NCI-H146 treated with DMSO at 0.1 percent for 48 hours (cell line): ENCODE measurements around the gene GABBR1.

ENCODE experiments used
- DNase-seq: peaks from one replicate; lab custom pipeline; 2025; ENCODE audit not compliant: unreplicated experiment; lab: John Stamatoyannopoulos, UW

The GABBR1 gene

GRCh38 chr6:29567991-29568390 lies 65.0 kb downstream of the GABBR1 start:
- DNase-seq = no peak

- DNase-seq = no peak
Measured at GRCh38 chr6:29567541-29567940, 65.4 kb downstream of the GABBR1 start.

DNA sequence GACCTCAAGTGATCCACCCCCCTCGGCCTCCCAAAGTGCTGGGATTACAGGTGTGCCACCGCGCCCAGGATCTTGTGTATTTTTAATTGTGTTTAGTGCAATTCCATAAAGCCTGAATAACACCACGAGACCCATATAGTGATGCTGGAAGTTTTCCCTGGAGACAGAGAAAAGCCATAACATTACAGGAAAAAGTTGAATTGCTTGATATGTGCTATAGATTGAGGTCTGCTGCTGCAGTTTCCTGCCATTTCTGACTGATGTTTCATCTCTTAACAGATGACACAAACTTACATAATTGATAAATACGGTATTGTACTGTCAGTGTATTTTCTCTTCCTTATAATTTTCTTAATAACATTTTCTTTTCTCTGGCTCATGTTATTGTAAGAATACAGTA lies 66.1 kb downstream of the GABBR1 start:
- no peak for DNase-seq

GRCh38 chr6:29564875-29565274 lies 68.1 kb downstream of the GABBR1 start:
- DNase-seq = no peak

GRCh38 chr6:29563435-29563965 lies 69.5 kb downstream of the GABBR1 start:
- DNase-seq = no peak

GRCh38 chr6:29561606-29562181 lies 71.3 kb downstream of the GABBR1 start:
- DNase-seq = no peak

DNA sequence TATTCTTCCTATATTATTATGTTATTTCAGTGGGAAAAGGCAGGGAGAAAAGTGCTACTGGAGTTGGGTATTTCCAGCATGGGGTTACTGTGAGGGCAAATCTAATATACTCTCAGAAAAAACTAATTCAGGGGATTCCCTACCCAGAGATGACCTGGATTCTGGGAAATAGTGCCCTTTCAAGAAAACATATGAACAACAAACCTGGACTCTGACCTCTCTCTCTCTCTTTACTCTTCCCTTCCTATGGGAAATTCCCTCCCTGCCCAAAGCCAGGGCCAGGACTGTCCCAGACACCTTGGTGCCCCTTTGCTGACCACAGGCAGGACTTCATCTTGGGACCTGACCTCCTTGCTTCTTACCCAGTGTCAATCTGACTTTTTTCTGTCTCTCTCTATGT lies 71.9 kb downstream of the GABBR1 start:
- DNase-seq = no peak

- DNase-seq = no peak
Measured at GRCh38 chr6:29559524-29560287, 73.3 kb downstream of the GABBR1 start, which contains the start of gene UBD. TSS of gene UBD (minus strand) at chr6:29559732. CDS start at chr6:29559701, 31 bp downstream.

- peak; percentile 43 for DNase-seq
Measured at GRCh38 chr6:29558439-29559079, 74.4 kb downstream of the GABBR1 start.

DNA sequence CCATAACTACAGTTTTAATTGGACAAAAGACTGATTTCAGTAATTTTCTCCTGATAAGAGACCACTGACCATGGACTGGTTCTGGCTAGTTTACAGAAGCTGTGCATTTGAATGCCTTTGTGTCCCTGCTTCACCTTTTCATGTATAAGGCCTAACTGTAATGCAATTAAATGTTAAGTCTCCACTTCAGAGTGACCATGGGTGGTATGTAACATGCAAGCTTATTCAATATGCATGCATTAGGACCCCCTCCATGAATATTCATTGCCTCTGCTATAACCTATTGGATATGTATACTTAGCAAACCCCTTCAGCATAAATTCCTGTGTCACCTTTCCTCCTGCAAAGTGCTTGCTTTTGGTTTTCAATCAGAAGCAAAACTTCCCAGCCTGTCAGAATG lies 75.7 kb downstream of the GABBR1 start:
- no peak for DNase-seq

- no peak for DNase-seq
Measured at GRCh38 chr6:29554764-29555163, 78.2 kb downstream of the GABBR1 start.

- DNase-seq = no peak
Measured at GRCh38 chr6:29553268-29554057, 79.5 kb downstream of the GABBR1 start.

GRCh38 chr6:29552512-29553051 lies 80.4 kb downstream of the GABBR1 start:
- DNase-seq = no peak

DNA sequence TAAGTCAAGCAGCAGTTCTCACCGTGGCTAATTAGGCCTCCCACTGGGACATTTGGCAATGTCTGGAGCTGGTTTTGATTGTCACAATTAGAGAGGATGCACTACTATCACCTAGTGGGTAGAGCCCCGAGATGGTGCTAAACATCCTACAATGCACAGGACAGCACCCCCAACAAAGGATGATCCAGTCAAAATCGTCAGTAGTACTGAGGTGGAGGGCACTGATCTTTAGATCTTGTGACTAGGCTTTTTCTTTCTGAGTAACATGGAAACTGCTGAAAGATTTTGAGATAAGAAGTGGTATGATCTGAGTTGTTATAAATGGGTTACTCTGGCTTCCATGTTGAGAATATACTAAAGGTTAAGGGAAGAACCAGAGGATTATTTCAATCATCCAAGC lies 85.4 kb downstream of the GABBR1 start:
- no peak for DNase-seq

- DNase-seq = no peak
Measured at GRCh38 chr6:29537714-29538403, 95.1 kb downstream of the GABBR1 start.

GRCh38 chr6:29532320-29532951 lies 100.5 kb downstream of the GABBR1 start:
- no peak for DNase-seq

DNA sequence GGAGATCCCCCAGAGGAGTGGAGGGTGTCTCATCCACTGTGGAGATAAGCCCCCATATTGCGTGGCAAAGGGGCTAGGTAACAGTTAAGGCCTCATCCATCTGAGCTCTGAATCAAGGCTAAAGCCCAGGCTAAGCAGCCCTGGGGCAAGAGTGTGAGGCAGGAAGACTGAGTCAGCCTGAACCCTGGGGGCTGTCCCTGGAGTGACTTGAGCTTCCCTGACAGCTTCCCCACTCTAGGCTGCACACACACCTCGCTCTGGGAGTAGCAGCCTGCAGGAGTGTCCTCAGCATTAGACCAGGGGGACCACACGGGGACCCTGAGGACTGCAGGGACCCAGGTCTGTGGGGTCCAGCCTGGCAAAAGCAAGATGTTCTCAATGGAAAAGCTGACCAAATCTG lies 101.3 kb downstream of the GABBR1 start:
- DNase-seq = no peak

DNA sequence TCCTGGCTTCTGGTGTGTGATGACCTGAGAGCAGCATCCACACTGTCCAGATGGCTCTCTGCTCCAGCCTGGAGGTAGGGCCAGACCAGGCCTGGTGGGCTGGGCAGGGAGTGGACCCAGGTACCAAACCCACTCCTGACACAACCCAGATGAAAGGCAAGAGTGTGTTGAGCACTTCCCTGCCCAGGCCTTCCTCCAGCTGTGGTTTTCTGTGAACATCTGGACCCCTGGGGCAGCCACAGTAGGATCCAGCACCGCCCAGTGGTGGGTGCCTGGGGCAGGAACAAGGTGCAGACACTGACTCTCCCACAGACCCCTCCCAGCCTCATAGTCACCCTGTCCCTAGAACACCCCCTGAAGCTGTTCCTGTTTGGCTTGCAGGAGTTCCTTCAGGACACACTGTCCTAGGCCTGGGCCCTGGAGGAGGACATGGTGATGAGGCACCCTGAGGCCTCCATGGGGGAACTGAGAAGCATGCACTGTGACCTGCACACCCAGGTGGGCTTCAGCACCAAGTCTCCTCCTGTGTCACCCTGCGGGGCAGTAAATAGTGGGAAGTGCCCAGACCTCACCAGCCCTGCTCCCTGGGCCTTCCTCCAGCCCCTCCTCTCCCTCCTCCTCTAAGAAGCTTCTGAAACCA lies 102.2 kb downstream of the GABBR1 start:
- DNase-seq = no peak

DNA sequence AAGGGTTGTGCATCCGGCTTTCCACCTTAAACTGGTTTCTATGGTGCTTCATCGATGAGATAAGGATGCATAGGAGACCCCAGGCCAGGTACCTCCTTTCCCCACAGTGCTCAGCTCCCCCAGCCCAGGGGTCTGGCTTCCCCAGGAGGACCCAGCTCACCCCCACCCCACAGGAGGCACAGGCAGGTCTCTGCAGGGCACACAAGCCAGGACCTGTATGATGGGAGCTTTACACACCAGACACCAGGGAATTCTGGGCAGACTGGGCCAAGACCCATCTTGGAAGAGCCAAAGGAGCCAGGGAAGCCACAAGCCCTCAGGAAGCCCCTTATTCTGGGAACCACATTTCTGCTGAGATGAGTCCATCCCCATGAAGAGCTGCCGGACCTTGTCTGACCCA lies 103.0 kb downstream of the GABBR1 start:
- no peak for DNase-seq
